Ascending aorta (tissue), 2 donors: ENCODE measurements around the gene STAC3. TPM values are rescaled to one million over a fixed set of nuclear protein-coding genes. Genes with fewer than 3 reads are reported as not detected.

ENCODE experiments used
- DNase-seq, 2 donors: peaks; one replicate each; pipeline ENCODE4 v3.0.0-alpha.2; 2019; ENCODE audit warnings: low spot score in 2 of 2
- H3K27ac ChIP-seq, 2 donors: fragments of 200-600 bp; sonication (generic); one replicate each; pipeline ENCODE4 v1.5.1; 2016 to 2017; ENCODE audit warnings: mild to moderate bottlenecking in 1 of 2
- H3K27me3 ChIP-seq: fragments of 200-600 bp; sonication (generic); one replicate; pipeline ENCODE4 v1.5.1; 2017
- H3K36me3 ChIP-seq, 2 donors: fragments of 200-600 bp; sonication (generic); one replicate each; pipeline ENCODE4 v1.5.1; 2016
- H3K4me1 ChIP-seq, 2 donors: fragments of 200-600 bp; sonication (generic); one replicate each; pipeline ENCODE4 v1.5.1; 2016 to 2017; ENCODE audit warnings: mild to moderate bottlenecking in 1 of 2
- H3K4me3 ChIP-seq, 2 donors: fragments of 200-600 bp; sonication (generic); one replicate each; pipeline ENCODE4 v1.5.1; 2016 to 2017; ENCODE audit warnings: mild to moderate bottlenecking in 1 of 2
- H3K9me3 ChIP-seq, 2 donors: fragments of 200-600 bp; sonication (generic); one replicate each; pipeline ENCODE4 v1.5.1; 2016
- CTCF ChIP-seq, 3 experiments: fragments of 200-600 bp in 2 of 3; fragments of 450-650 bp in 1 of 3; sonication (generic) in 2 of 3; IDR thresholded peaks; one replicate each; pipeline ENCODE4 v1.5.1; 2016 to 2019; ENCODE audit warnings: antibody characterized with exemption in 3 of 3, mild to moderate bottlenecking in 1 of 3, moderate library complexity in 1 of 3
- intact Hi-C: fragments of 100-400 bp; cut with DNase I; formaldehyde crosslinking; loops from one replicate; pipeline ENCODE4 v1.15.1; 2023
- total RNA-seq: library from RNA; depleted of rRNA; stranded (reverse); fragments of >200 nt; gene quantifications from one replicate; pipeline ENCODE4 v1.1.0, GENCODE V29; 2016

The STAC3 gene
- total RNA-seq, 1 donor from 2014 or later = not detected

- Histone ChIP-seq H3K27ac (no peak overlapping the region), H3K27me3 (peaks cover 9% of the 10 kb centered on the region), H3K4me3 (no peak overlapping the region), H3K9me3 (no peaks in the 10 kb centered on the region), H3K4me1 (peaks cover 8 to 10% of the 10 kb centered on the region in 2 donors), H3K36me3 (no peaks in the 10 kb centered on the region)
- intact Hi-C loops = no loop called here
- no peak for TF ChIP-seq CTCF (IDR thresholded peaks at IDR 0.05)
- DNase-seq = no peak
These were observed 29.6 kb downstream of the STAC3 start for GRCh38 chr12:57221169-57221917.

GRCh38 chr12:57220770-57221168 is 30.2 kb downstream of the STAC3 start:
- intact Hi-C loops = no loop called here
- DNase-seq = no peak
- TF ChIP-seq CTCF (IDR thresholded peaks at IDR 0.05) = no peak
- no peaks in the 10 kb centered on the region for H3K36me3 ChIP-seq
- peaks cover 13 to 16% of the 10 kb centered on the region in 2 donors for H3K4me1 ChIP-seq
- H3K4me3 ChIP-seq = no peak overlapping the region
- peaks cover 6% of the 10 kb centered on the region for H3K27me3 ChIP-seq
- H3K27ac ChIP-seq = no peak overlapping the region
- H3K9me3 ChIP-seq = no peaks in the 10 kb centered on the region

- Histone ChIP-seq H3K36me3 (no peaks in the 10 kb centered on the region), H3K4me3 (no peak overlapping the region), H3K27ac (no peak overlapping the region), H3K27me3 (peaks cover 1% of the 10 kb centered on the region), H3K9me3 (no peaks in the 10 kb centered on the region), H3K4me1 (peaks cover 13 to 17% of the 10 kb centered on the region in 2 donors)
- intact Hi-C loops = no loop called here
- no peak for DNase-seq
- no peak for TF ChIP-seq CTCF (IDR thresholded peaks at IDR 0.05)
These were observed 30.8 kb downstream of the STAC3 start for GRCh38 chr12:57219993-57220754.

- no peaks in the 10 kb centered on the region for H3K27me3 ChIP-seq
These were observed 31.6 kb downstream of the STAC3 start for GRCh38 chr12:57219205-57219992.

More at GRCh38 chr12:57219205-57219992, 31.6 kb downstream of the STAC3 start:
- no peak for DNase-seq
- TF ChIP-seq CTCF (IDR thresholded peaks at IDR 0.05) = no peak
- Histone ChIP-seq H3K9me3 (no peaks in the 10 kb centered on the region), H3K36me3 (no peaks in the 10 kb centered on the region), H3K4me1 (peaks cover 13 to 19% of the 10 kb centered on the region in 2 donors), H3K27ac (no peak overlapping the region), H3K4me3 (no peak overlapping the region)
- intact Hi-C loops = no loop called here
